ENCODE measurements around the gene GMIP. TPM values are rescaled to one million over a fixed set of nuclear protein-coding genes. Genes with fewer than 3 reads are reported as not detected.

GMIP gene
- total and polyA plus RNA-seq, 2 donors (not counting 3 experiments of a cell fraction or from before 2014, with no cell fraction given): 7.8 to 19.8 TPM

GRCh38 chr19:19595171-19595701 is 48.2 kb downstream of the GMIP start:
- Histone ChIP-seq H4K20me1 (replicated peaks; ENCODE audit: control insufficient read depth, extremely low read depth, insufficient read depth, low read length) (no peaks in the 10 kb centered on the region), H3K36me3 (ENCODE audit: control insufficient read depth in 2 of 2, extremely low read depth in 1 of 2, insufficient read depth in 2 of 2, low read length in 2 of 2) (no peaks in the 10 kb centered on the region), H3K27ac (ENCODE audit: insufficient read depth, low read depth, low read length) (no peak overlapping the region), H3K9ac (replicated peaks; ENCODE audit: extremely low read depth, insufficient read depth, low read length) (no peak overlapping the region), H2AFZ (ENCODE audit: low read depth, low read length) (no peak overlapping the region), H3K4me1 (ENCODE audit: control insufficient read depth, extremely low read depth, insufficient read depth, low read length) (no peaks in the 10 kb centered on the region), H3K79me2 (ENCODE audit: control insufficient read depth, insufficient read depth, low read length) (no peaks in the 10 kb centered on the region), H3K4me2 (ENCODE audit: insufficient read depth, low read length) (no peak overlapping the region), H3K9me3 (replicated peaks; ENCODE audit: control insufficient read depth, insufficient read depth, low read length) (no peaks in the 10 kb centered on the region), H3K9me1 (replicated peaks; ENCODE audit: control insufficient read depth, extremely low read depth, insufficient read depth, low read length) (no peaks in the 10 kb centered on the region), H3K27me3 (ENCODE audit: control insufficient read depth in 2 of 2, insufficient read depth in 2 of 2, low read length in 2 of 2) (no peaks in the 10 kb centered on the region), H3K4me3 (replicated peaks in 1 of 3; ENCODE audit: insufficient read depth in 1 of 3, low read depth in 1 of 3, low read length in 3 of 3) (no peak overlapping the region)
- no peak for TF ChIP-seq POLR2AphosphoS5 (IDR thresholded peaks at IDR 0.05; ENCODE audit: insufficient read depth, low read depth, low read length)
- no peak for TF ChIP-seq EZH2 (IDR thresholded peaks at IDR 0.05; ENCODE audit: borderline replicate concordance, low read depth, low read length, severe bottlenecking)
- no peak for TF ChIP-seq CTCF (IDR thresholded peaks at IDR 0.05; ENCODE audit: extremely low read depth in 1 of 2, insufficient read depth in 1 of 2, low read depth in 1 of 2, low read length in 2 of 2)
- TF ChIP-seq FOS (IDR thresholded peaks at IDR 0.05; ENCODE audit: borderline replicate concordance, insufficient read depth, low read length): no peak
- TF ChIP-seq JUN (IDR thresholded peaks at IDR 0.05; ENCODE audit: borderline replicate concordance, insufficient read depth, insufficient read length, low read depth): no peak
- no peak for TF ChIP-seq MAX (IDR thresholded peaks at IDR 0.05; ENCODE audit: insufficient read depth, insufficient read length)
- no peak for TF ChIP-seq GATA2 (IDR thresholded peaks at IDR 0.05; ENCODE audit: insufficient read depth, insufficient read length, low read depth, low read length)
- TF ChIP-seq MYC (IDR thresholded peaks at IDR 0.05; ENCODE audit: low read depth, low read length): no peak
- TF ChIP-seq POLR2A (IDR thresholded peaks at IDR 0.05; ENCODE audit: low read depth, low read length): no peak
- BruUV-seq (replicated peaks): no TSS peak
- FAIRE-seq: no peak
- CTCF ChIA-PET: no interaction called here
- intact Hi-C loops (cut with micrococcal nuclease): no loop called here
- no peak for DNase-seq (ENCODE audit: low read depth, low spot score)
- POLR2A ChIA-PET: no interaction called here
- dilution Hi-C loops (cut with MboI; ENCODE audit: extremely low pct_ligation_motif_present, low sequenced_read_pairs): no loop called here

Data from endothelial cell of umbilical vein (primary cell).